HG03175 (cell line): Measurements from ENCODE around the gene ZBTB38.

Experiments used
- ATAC-seq: cut with Tn5 transposase; IDR thresholded peaks from one replicate; pipeline ENCODE4 v1.9.1; 2021; ENCODE audit warnings: mild to moderate bottlenecking, moderate library complexity; ENCODE audit not compliant: unreplicated experiment

Gene ZBTB38

GRCh38 chr3:141368062-141368924 lies at the start of gene ZBTB38:
Gene ZBTB38 (plus strand): TSS chr3:141368504. CDS start chr3:141442389, 73,885 bp downstream.
- no peak for ATAC-seq

GRCh38 chr3:141320399-141321108 lies 47.8 kb upstream of the ZBTB38 start:
- ATAC-seq: no peak

GRCh38 chr3:141321109-141321497 lies 47.2 kb upstream of the ZBTB38 start:
- ATAC-seq: no peak

GRCh38 chr3:141323936-141324704 lies 44.2 kb upstream of the ZBTB38 start:
- no peak for ATAC-seq

GRCh38 chr3:141326123-141326522 lies 42.2 kb upstream of the ZBTB38 start:
- ATAC-seq: no peak

GRCh38 chr3:141326626-141327025 lies 41.7 kb upstream of the ZBTB38 start:
- no peak for ATAC-seq

GRCh38 chr3:141328286-141329166 lies 39.8 kb upstream of the ZBTB38 start:
- no peak for ATAC-seq

GRCh38 chr3:141330235-141330634 lies 38.1 kb upstream of the ZBTB38 start:
- no peak for ATAC-seq

GRCh38 chr3:141330718-141331376 lies 37.5 kb upstream of the ZBTB38 start:
- no peak for ATAC-seq

GRCh38 chr3:141331377-141332318 lies 36.7 kb upstream of the ZBTB38 start:
- no peak for ATAC-seq

GRCh38 chr3:141332416-141332815 lies 35.9 kb upstream of the ZBTB38 start:
- no peak for ATAC-seq

- ATAC-seq: no peak
These were observed 34.3 kb upstream of the ZBTB38 start for GRCh38 chr3:141333836-141334626.

GRCh38 chr3:141334627-141335250 lies 33.6 kb upstream of the ZBTB38 start:
- no peak for ATAC-seq

- ATAC-seq: no peak
These were observed 32.7 kb upstream of the ZBTB38 start for GRCh38 chr3:141335531-141336061.

GRCh38 chr3:141336672-141337522 lies 31.4 kb upstream of the ZBTB38 start:
- ATAC-seq: peak; percentile 95

GRCh38 chr3:141337523-141337854 lies 30.8 kb upstream of the ZBTB38 start:
- no peak for ATAC-seq
